22Rv1 (cell line): ENCODE data around the gene C3orf80.
"Not testable (repeated sequence)": the region's sequence is repeated elsewhere in the genome, so short reads cannot be mapped to it uniquely, and the experiment has no call there.

Source experiments
- ZFX ChIP-seq: fragments of 450-650 bp; IDR thresholded peaks from 2 replicates; pipeline ENCODE4 v1.6.1; 2017; ENCODE audit warnings: antibody characterized with exemption, borderline replicate concordance
- TF ChIP-seq, protein P1 (sequence below): fragments of 450-650 bp; IDR thresholded peaks from 2 replicates; pipeline ENCODE4 v1.5.1; 2017; ENCODE audit warnings: mild to moderate bottlenecking

- TF ChIP-seq, protein P1, sequence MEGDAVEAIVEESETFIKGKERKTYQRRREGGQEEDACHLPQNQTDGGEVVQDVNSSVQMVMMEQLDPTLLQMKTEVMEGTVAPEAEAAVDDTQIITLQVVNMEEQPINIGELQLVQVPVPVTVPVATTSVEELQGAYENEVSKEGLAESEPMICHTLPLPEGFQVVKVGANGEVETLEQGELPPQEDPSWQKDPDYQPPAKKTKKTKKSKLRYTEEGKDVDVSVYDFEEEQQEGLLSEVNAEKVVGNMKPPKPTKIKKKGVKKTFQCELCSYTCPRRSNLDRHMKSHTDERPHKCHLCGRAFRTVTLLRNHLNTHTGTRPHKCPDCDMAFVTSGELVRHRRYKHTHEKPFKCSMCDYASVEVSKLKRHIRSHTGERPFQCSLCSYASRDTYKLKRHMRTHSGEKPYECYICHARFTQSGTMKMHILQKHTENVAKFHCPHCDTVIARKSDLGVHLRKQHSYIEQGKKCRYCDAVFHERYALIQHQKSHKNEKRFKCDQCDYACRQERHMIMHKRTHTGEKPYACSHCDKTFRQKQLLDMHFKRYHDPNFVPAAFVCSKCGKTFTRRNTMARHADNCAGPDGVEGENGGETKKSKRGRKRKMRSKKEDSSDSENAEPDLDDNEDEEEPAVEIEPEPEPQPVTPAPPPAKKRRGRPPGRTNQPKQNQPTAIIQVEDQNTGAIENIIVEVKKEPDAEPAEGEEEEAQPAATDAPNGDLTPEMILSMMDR, result not testable (repeated sequence)
- not testable (repeated sequence) for TF ChIP-seq ZFX
Observed at GRCh38 chr3:160179403-160179802, 45.8 kb upstream of the C3orf80 start.
